IPS-NIHi7 (cell line): Measurements from ENCODE around the gene CCT3.
"Not testable (repeated sequence)": the region's sequence is repeated elsewhere in the genome, so short reads cannot be mapped to it uniquely, and the experiment has no call there.

ENCODE experiments used
- DNase-seq: peaks from one replicate; pipeline ENCODE4 v3.0.0; 2012; ENCODE audit warnings: mixed read lengths; ENCODE audit errors: extremely low spot score

CCT3 gene

GRCh38 chr1:156338180-156338976 lies at the start of gene CCT3, which contains the start of gene TSACC:
Gene CCT3 (minus strand): TSS chr1:156338292. CDS start chr1:156338184, 108 bp downstream.
Gene TSACC (plus strand): TSS chr1:156338526. CDS start chr1:156339758, 1,232 bp downstream.
- peak; percentile 99 for DNase-seq

DNA sequence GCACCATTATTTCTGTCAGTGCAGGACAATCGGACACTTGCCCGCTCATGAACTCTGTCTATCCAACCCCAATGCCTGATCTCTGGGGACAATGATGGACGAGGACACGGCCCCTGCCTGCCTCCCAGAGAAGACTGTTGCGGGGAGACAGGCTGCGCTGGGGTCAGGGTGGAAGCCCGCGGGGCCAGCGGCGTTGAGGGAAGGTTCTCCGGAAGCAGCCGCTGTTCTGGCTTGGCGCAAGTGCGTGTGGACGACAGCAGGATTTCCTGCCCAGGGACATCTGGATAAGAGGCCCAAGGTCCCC lies 49.7 kb upstream of the CCT3 start:
- no peak for DNase-seq

DNA sequence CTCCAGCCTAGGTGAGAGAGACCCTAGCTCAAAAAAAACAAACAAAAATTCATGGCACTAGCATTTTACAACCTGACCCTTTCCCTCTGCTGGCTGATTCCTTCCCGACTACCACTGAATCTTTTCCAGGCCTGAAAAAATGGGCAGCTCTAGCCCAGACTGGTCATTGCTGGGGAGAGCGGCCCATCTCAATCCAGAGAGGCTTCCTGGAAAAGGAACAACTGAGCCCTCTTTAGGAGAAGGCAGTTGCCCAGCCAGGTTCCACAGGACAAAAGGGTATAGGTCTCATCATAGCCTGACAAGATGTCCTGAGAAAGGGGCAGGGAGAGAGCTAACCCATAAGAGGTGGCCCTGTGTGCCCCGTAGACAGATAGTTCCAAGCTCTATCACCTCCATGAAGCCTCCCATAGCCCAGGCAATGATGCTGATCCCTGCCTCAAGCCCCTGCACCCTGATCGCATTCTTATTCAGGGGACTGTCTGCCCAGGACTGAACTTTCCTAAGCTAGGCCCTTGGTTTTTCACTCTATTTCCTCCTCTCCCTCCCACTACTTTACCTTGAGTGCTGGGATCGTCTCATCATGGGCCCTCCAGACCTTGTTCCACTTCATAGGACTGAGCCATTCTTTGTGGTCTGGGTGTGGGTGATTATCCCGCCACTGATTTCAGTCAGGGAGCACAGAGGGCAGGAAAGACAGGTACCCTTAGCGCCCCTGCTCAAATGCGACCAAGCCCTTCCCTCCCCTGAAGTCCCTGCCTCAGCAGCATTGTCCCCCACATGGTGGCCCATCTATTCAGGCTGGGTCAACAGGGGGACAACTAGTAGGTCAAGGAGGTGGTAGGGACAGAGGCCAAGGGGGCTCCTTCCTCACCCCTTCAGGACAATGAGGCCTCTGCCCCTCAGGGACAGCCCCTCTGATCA lies 49.1 kb upstream of the CCT3 start:
- no peak for DNase-seq

GRCh38 chr1:156386134-156386901 lies 48.2 kb upstream of the CCT3 start:
- DNase-seq, result no peak

DNA sequence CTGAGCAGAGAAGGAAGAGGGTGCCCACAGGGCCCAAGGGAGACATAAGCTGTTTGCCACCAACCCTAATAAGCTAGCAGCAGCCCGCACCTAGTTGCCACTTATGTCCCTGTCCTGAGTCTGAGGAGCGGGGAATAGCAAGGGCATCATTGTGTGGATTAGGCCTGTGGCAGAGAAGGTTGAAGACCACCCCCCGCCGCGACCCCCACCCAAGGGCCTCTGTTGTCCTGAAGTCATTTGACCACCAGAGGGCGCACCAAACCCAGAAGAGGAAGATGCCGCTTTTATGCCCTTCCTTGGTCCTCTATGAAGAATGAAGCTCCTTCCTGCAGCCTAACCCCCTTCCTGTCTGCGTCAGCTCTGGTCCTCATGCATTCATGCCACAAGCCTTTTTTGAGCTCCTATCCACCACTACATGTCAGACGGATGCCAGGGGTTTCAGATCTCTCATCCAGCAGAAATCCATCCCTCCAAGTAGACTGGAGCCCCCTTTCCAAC lies 47.5 kb upstream of the CCT3 start:
- peak; percentile 74 for DNase-seq

- no peak for DNase-seq
These were observed 46.6 kb upstream of the CCT3 start for GRCh38 chr1:156384658-156385057.

GRCh38 chr1:156384007-156384406 lies 45.9 kb upstream of the CCT3 start:
- no peak for DNase-seq

GRCh38 chr1:156383023-156383422 lies 44.9 kb upstream of the CCT3 start:
- DNase-seq, result peak; percentile 92

DNA sequence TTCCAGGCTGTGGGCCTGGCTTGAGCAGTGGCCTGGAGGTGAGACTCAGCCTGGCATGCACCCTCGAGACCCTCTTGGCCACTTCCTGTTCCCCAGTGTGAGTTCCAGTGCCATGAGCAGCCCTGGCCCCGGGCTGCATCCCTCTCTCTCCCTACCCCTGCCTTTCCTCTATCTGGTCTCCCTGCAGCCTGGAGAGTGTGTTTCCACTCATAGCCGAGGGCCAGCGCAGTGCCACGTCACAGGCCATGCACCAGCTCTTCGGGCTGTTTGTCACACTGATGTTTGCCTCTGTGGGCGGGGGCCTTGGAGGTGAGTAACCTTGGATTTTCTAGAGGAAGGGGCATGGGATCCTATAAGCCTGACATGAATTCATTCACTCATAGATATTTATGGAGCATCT lies 44.5 kb upstream of the CCT3 start:
- DNase-seq, result no peak

DNA sequence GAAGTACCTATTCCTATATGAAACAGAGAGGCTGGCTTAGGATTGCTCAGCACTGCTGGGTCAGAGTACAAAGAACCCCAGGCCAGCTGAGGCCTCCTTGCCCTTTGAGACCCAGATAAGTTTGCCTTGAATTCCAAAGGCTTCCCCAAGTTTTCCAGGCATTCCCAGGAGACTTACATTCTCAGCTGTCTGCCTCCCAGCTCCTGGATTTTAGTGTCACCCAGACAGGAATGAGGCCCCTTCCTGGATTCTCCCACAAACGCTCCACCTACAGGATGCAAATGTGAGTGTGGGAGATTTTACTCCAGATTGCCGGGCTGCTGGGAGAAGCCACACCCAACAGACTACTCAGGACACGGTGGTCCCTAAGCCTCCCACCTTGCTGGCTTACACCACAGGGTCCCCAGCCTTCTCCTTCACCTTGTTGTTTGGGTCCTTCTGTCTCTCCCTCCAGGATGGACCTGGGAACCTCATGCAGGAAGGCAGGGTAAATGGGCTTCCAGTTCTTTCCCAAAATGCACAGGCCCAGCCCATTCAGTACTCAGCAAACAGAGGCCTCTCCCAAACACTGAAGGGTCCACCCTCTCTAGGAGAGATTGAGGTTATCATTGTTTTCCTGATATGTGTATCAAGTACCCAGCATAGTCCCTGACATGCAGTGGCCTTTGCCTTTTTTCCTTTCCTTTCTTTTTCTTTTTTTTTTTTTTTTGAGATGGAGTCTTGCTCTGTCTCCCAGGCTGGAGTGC lies 41.5 kb upstream of the CCT3 start:
- DNase-seq, result no peak

DNA sequence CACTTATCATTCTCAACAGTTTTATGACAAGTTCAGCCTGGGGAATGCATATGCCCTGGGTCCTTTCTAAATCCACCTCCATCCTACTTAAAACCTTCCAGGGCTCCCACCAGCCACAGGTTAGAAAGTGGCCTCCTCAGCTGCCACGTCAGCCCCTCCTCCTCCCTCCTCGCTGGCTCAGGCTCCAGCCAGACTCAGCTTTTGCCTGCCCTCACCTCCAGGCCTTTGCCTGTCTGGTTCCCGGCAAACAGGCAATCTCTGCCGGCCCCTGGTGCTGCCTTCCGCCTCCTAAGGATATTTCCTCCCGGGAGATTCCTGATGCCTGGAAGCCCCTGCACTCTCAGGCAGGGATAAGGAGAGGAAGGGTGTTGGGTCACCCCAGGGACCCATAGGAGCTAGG lies 40.5 kb upstream of the CCT3 start:
- no peak for DNase-seq

- no peak for DNase-seq
These were observed 39.1 kb upstream of the CCT3 start for GRCh38 chr1:156376958-156377919.

DNA sequence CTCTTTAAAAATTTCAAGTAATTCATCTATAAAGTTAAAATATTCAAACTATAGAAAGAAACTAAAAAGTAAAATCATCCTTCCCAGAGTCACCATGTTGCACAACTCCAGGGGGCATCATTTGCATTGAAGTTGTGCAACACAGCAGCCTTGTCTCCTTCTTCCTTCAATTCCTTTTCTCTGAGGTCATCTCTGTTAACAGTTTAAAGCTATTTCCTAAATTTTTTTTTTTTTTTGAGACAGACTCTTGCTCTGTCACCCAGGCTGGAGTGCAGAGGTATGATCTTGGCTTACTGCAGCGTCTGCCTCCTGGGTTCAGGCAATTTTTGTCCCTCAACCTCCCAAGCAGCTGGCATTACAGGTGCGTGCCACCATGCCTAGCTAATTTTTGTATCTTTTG lies 38.1 kb upstream of the CCT3 start:
- DNase-seq, result no peak

DNA sequence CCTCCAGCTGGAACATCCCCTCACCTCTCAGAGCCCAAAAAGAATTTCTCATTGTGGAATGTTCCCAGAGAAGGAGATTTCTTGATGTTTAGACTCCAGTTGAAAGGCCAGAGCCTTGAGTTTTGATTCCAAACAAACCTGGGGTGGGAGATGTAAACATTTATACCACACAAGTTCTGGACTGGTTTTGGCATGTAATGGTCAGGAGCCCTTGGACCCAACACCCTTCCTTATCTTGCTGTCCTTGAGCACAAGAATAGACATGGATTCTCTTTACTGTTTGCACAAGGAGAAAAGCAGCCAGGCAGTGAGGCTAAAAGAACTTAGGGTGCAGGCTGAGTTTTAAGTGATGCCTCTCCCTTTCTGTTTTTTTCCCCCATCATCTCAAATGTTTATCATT lies 35.5 kb upstream of the CCT3 start:
- no peak for DNase-seq

DNA sequence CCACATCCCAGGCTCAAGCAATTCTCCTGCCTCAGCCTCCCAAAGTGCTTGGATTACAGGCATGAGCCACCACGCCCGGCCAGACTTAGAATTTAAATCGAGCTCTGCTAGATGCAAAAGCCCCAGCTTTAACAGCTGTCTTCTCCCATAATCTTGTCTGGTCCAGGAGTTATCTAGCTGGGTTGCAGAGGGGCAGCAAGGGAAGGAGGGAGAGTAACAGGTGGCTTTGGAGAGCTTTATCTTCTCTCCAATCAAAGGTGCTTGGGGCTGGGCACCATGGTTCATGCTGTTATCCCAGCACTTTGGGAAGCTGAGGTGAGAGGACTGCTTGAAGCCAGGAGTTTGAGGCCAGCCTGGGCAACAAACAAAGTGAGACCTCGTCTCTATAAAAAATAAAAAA lies 34.8 kb upstream of the CCT3 start:
- DNase-seq, result no peak

DNA sequence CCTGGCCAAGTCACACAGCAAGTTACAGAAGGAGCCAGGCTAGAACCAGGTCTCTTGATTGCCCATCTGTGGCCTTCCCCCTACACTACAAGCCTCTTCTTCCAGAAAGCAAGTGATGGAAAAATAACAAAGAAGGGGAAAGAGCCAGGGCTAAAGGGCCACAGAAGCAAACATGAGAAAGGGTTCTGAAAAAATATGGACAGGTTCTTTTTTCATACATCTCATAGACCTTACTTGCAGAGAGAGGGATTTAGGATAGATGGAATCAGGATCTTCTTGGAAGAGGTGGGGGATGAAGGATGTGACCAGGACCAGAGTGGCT lies 34.1 kb upstream of the CCT3 start:
- no peak for DNase-seq

DNA sequence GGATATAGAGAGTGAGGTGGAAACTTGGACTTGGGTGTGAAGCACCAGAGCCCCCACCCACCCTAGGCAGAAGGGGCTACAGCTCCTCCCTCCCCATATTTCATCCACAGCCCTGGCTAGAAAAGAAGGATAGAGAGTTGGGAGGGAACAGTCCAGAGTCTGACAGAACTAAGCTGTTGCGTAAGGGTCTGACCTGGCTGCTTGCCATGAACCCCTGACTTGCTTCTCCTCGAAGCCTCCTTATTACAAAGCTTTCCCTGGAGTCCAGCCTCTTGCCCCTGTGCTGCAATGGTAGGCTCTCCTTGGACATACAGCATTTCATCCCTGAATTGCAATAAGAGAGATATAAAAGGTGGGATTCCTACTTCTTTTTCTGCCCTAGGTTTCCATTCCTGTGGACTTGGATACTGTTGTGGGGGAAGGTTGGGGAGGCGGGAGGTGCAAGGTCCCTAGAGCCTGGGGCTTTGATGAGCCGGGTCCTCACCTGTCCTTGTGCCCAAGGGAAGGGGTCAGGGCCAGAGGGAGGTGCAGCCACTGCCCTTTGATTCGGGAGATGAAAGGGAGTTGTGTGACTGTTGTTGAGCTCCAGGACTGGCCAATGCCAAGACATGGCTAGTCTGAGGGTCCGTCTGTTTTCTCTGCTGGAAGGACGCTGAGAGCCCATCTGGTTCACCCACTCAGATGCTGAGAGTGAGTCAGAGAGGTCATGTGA lies 33.6 kb upstream of the CCT3 start:
- DNase-seq, result no peak

DNA sequence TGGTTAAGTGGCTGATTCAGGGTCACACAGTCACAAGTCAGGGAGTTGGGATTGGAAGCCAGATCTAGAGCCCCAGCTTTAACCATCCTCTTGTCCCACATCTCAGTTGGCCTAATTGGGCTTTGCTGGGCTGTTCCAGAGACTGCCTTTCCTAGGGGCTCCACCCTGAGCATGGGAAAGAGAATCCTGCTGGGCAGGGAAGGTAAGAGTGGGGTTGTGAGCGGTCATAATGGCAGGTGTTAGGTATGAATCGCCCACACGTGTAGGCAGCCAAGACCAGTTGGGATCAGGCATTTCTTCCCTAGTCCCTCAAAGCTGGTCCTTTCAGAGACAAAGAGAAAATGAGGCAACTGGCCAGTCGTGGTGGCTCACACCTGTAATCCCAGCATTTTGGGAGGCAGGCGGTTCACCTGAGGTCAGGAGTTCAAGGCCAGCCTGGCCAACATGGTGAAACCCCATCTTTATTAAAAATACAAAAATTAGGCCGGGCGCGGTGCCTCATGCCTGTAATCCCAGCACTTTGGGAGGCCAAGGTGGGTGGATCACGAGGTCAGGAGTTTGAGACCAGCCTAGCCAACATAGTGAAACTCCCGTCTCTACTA lies 31.7 kb upstream of the CCT3 start:
- not testable (repeated sequence) for DNase-seq
